GM12875 (cell line): ENCODE measurements around the gene EPHB2.

Experiments
- H3K4me3 ChIP-seq: one replicate; pipeline ENCODE4 v1.5.1; 2011; ENCODE audit warnings: low read depth, low read length, control low read depth
- CTCF ChIP-seq: IDR thresholded peaks from 2 replicates; pipeline ENCODE4 v1.5.1; 2011; ENCODE audit warnings: low read depth, mild to moderate bottlenecking, control low read depth, inconsistent platforms, low read length, moderate library complexity, borderline replicate concordance; ENCODE audit not compliant: insufficient read depth

The EPHB2 gene

GRCh38 chr1:22788254-22788661 lies 77.6 kb downstream of the EPHB2 start:
- H3K4me3 ChIP-seq, result no peak overlapping the region
- no peak for TF ChIP-seq CTCF

GRCh38 chr1:22789356-22789994 lies 78.8 kb downstream of the EPHB2 start:
- H3K4me3 ChIP-seq, result no peak overlapping the region
- no peak for TF ChIP-seq CTCF

GRCh38 chr1:22790232-22791008 lies 79.8 kb downstream of the EPHB2 start:
- no peak overlapping the region for H3K4me3 ChIP-seq
- TF ChIP-seq CTCF, result no peak

- no peak for TF ChIP-seq CTCF
- H3K4me3 ChIP-seq, result no peak overlapping the region
Observed at GRCh38 chr1:22791831-22792347, 81.2 kb downstream of the EPHB2 start.

GRCh38 chr1:22792396-22793160 lies 81.9 kb downstream of the EPHB2 start:
- no peak overlapping the region for H3K4me3 ChIP-seq
- no peak for TF ChIP-seq CTCF

- no peak overlapping the region for H3K4me3 ChIP-seq
- TF ChIP-seq CTCF, result no peak
Observed at GRCh38 chr1:22793647-22794046, 83.0 kb downstream of the EPHB2 start.
